Uterus (tissue), 2 donors: ENCODE measurements around the gene CD320.

ENCODE experiments used
- CTCF ChIP-seq, 4 experiments: fragments of 200-600 bp in 2 of 4; fragments of 450-650 bp in 2 of 4; sonication (generic) in 2 of 4; IDR thresholded peaks; one replicate each; pipeline ENCODE4 v1.5.1; 2016 to 2019; ENCODE audit warnings: antibody characterized with exemption in 4 of 4, mild to moderate bottlenecking in 2 of 4, moderate library complexity in 1 of 4
- POLR2A ChIP-seq, 2 donors: fragments of 450-650 bp; IDR thresholded peaks; one replicate each; pipeline ENCODE4 v1.6.1; 2016; ENCODE audit warnings: antibody characterized with exemption in 2 of 2, mild to moderate bottlenecking in 1 of 2, moderate library complexity in 1 of 2

GRCh38 chr19:8321067-8321985 is 13.2 kb upstream of the CD320 start, which contains the start of the genes NDUFA7 and RPS28:
- TF ChIP-seq POLR2A (IDR thresholded peaks at IDR 0.05): peak; percentile 88 to 94
- TF ChIP-seq CTCF (IDR thresholded peaks at IDR 0.05): peak; percentile 28 to 75 (median 52)
